Activated T-helper 1 cell treated with anti-CD3 and anti-CD28 coated beads, Interleukin-12 subunit alpha, Interleukin-12 subunit beta, Interleukin-2, Interleukin-4 antibody, amounts not matched to agents 30 ng/mL and 10 ng/mL and 1 ng/mL, durations not matched to agents 14 hours and 24 hours and 36 hours (primary cell): ENCODE data around the gene CFAP70. TPM values are rescaled to one million over a fixed set of nuclear protein-coding genes. Genes with fewer than 3 reads are reported as not detected.
A peak's percentile ranks its signal among the peaks of the same experiment; 100 is the strongest.

Experiments
- DNase-seq: peaks from one replicate; pipeline ENCODE4 v3.0.0; 2021; ENCODE audit warnings: low spot score
- H3K27ac Mint-ChIP-seq: one replicate; pipeline ENCODE4 v1.8.0; 2021; ENCODE audit warnings: mild to moderate bottlenecking, mixed read lengths
- H3K27me3 Mint-ChIP-seq: one replicate; pipeline ENCODE4 v1.8.0; 2022; ENCODE audit warnings: mild to moderate bottlenecking, moderate library complexity, mixed read lengths; ENCODE audit not compliant: insufficient read depth
- H3K36me3 Mint-ChIP-seq: one replicate; pipeline ENCODE4 v1.8.0; 2021; ENCODE audit warnings: low read depth, mixed read lengths
- H3K4me1 Mint-ChIP-seq: one replicate; pipeline ENCODE4 v1.8.0; 2021; ENCODE audit warnings: low read depth, mixed read lengths
- H3K4me3 Mint-ChIP-seq: one replicate; pipeline ENCODE4 v1.8.0; 2021; ENCODE audit warnings: mild to moderate bottlenecking, moderate library complexity, mixed read lengths
- H3K9me3 Mint-ChIP-seq: one replicate; pipeline ENCODE4 v1.8.0; 2021; ENCODE audit warnings: mixed read lengths
- intact Hi-C: fragments of 100-400 bp; cut with micrococcal nuclease; formaldehyde crosslinking; loops from one replicate; pipeline ENCODE4 v1.15.1; 2024
- total RNA-seq: library from RNA; stranded (reverse); gene quantifications from 2 replicates; pipeline ENCODE4 v1.2.3, GENCODE V29; 2022

CFAP70 gene
- total RNA-seq, 1 donor from 2014 or later = 0.26 TPM

GRCh38 chr10:73376679-73377078 lies 18.0 kb upstream of the CFAP70 start:
- Mint-ChIP-seq H3K27ac (no peak overlapping the region), H3K4me1 (peaks cover 24% of the 10 kb centered on the region), H3K9me3 (no peaks in the 10 kb centered on the region), H3K36me3 (peaks cover 47% of the 10 kb centered on the region), H3K27me3 (no peaks in the 10 kb centered on the region), H3K4me3 (no peak overlapping the region)
- DNase-seq = no peak
- intact Hi-C loops = no loop called here

- H3K36me3 Mint-ChIP-seq = peaks cover 34% of the 10 kb centered on the region
- intact Hi-C loops = loop anchor here (1.0 kb wide), 1 partner anchor 10 kb away; the partner anchor contains the start of gene CFAP70
- DNase-seq = no peak
- H3K4me1 Mint-ChIP-seq = peaks cover 5% of the 10 kb centered on the region
- no peaks in the 10 kb centered on the region for H3K9me3 Mint-ChIP-seq
- no peak overlapping the region for H3K4me3 Mint-ChIP-seq
- H3K27ac Mint-ChIP-seq = peak overlapping the region; percentile 40
- H3K27me3 Mint-ChIP-seq = no peaks in the 10 kb centered on the region
Observed at GRCh38 chr10:73368238-73368637, 9.6 kb upstream of the CFAP70 start.

GRCh38 chr10:73366381-73367298 lies 8.0 kb upstream of the CFAP70 start:
- H3K27ac Mint-ChIP-seq = no peak overlapping the region
- H3K4me3 Mint-ChIP-seq = no peak overlapping the region
- DNase-seq = no peak
- no peaks in the 10 kb centered on the region for H3K27me3 Mint-ChIP-seq
- H3K9me3 Mint-ChIP-seq = no peaks in the 10 kb centered on the region
- peaks cover 43% of the 10 kb centered on the region for H3K36me3 Mint-ChIP-seq
- intact Hi-C loops = no loop called here
- peaks cover 5% of the 10 kb centered on the region for H3K4me1 Mint-ChIP-seq

GRCh38 chr10:73364964-73365363 lies 6.3 kb upstream of the CFAP70 start:
- Mint-ChIP-seq H3K27ac (no peak overlapping the region), H3K9me3 (no peaks in the 10 kb centered on the region), H3K4me3 (no peak overlapping the region), H3K27me3 (no peaks in the 10 kb centered on the region), H3K36me3 (peaks cover 38% of the 10 kb centered on the region), H3K4me1 (peaks cover 8% of the 10 kb centered on the region)
- no peak for DNase-seq
- intact Hi-C loops = no loop called here

- no peak for DNase-seq
- Mint-ChIP-seq H3K4me1 (peaks cover 20% of the 10 kb centered on the region), H3K27ac (no peak overlapping the region), H3K27me3 (peaks cover 8% of the 10 kb centered on the region), H3K9me3 (no peaks in the 10 kb centered on the region), H3K36me3 (peaks cover 17% of the 10 kb centered on the region), H3K4me3 (no peak overlapping the region)
- intact Hi-C loops = loop anchor here (5.0 kb wide), 3 partner anchors 192 to 283 kb away; partner anchors contain the start of genes ECD, FAM149B1 and MYOZ1
Observed at GRCh38 chr10:73359492-73359891, 828 bp upstream of the CFAP70 start.

GRCh38 chr10:73357821-73358220 lies 843 bp downstream of the CFAP70 start:
- Mint-ChIP-seq H3K27ac (peak overlapping the region; percentile 86), H3K36me3 (peaks cover 16% of the 10 kb centered on the region), H3K9me3 (no peaks in the 10 kb centered on the region), H3K27me3 (peaks cover 8% of the 10 kb centered on the region), H3K4me3 (peak overlapping the region; percentile 93), H3K4me1 (peaks cover 20% of the 10 kb centered on the region)
- intact Hi-C loops = loop anchor here (1.0 to 5.0 kb wide), 7 partner anchors 10 to 284 kb away; partner anchors contain the start of genes ECD, FAM149B1, MRPS16 and MYOZ1
- no peak for DNase-seq

- Mint-ChIP-seq H3K4me1 (peaks cover 20% of the 10 kb centered on the region), H3K36me3 (peaks cover 9% of the 10 kb centered on the region), H3K27me3 (peaks cover 11% of the 10 kb centered on the region), H3K4me3 (peak overlapping the region; percentile 2), H3K27ac (no peak overlapping the region), H3K9me3 (no peaks in the 10 kb centered on the region)
- intact Hi-C loops = loop anchor here (5.0 kb wide), 3 partner anchors 190 to 285 kb away; partner anchors contain the start of genes ECD, FAM149B1 and MYOZ1
- no peak for DNase-seq
Observed at GRCh38 chr10:73357166-73357565, 1.5 kb downstream of the CFAP70 start.

GRCh38 chr10:73344269-73344668 lies 14.4 kb downstream of the CFAP70 start:
- Mint-ChIP-seq H3K27me3 (no peaks in the 10 kb centered on the region), H3K36me3 (no peaks in the 10 kb centered on the region), H3K27ac (no peak overlapping the region), H3K9me3 (no peaks in the 10 kb centered on the region), H3K4me3 (no peak overlapping the region), H3K4me1 (no peaks in the 10 kb centered on the region)
- DNase-seq = no peak
- intact Hi-C loops = no loop called here

- Mint-ChIP-seq H3K27ac (no peak overlapping the region), H3K4me3 (no peak overlapping the region), H3K4me1 (no peaks in the 10 kb centered on the region), H3K27me3 (no peaks in the 10 kb centered on the region), H3K36me3 (no peaks in the 10 kb centered on the region), H3K9me3 (no peaks in the 10 kb centered on the region)
- intact Hi-C loops = no loop called here
- DNase-seq = no peak
Observed at GRCh38 chr10:73340121-73340520, 18.5 kb downstream of the CFAP70 start.

- no peaks in the 10 kb centered on the region for H3K4me1 Mint-ChIP-seq
- no peaks in the 10 kb centered on the region for H3K9me3 Mint-ChIP-seq
- no peak for DNase-seq
- H3K27me3 Mint-ChIP-seq = peaks cover 2% of the 10 kb centered on the region
- H3K36me3 Mint-ChIP-seq = no peaks in the 10 kb centered on the region
- intact Hi-C loops = no loop called here
- H3K4me3 Mint-ChIP-seq = no peak overlapping the region
- H3K27ac Mint-ChIP-seq = no peak overlapping the region
Observed at GRCh38 chr10:73339436-73339835, 19.2 kb downstream of the CFAP70 start.

GRCh38 chr10:73338801-73339368 lies 19.8 kb downstream of the CFAP70 start:
- Mint-ChIP-seq H3K4me3 (no peak overlapping the region), H3K36me3 (no peaks in the 10 kb centered on the region), H3K4me1 (no peaks in the 10 kb centered on the region), H3K9me3 (no peaks in the 10 kb centered on the region), H3K27ac (no peak overlapping the region), H3K27me3 (peaks cover 2% of the 10 kb centered on the region)
- intact Hi-C loops = no loop called here
- DNase-seq = no peak

- no peaks in the 10 kb centered on the region for H3K9me3 Mint-ChIP-seq
- no peaks in the 10 kb centered on the region for H3K4me1 Mint-ChIP-seq
- H3K36me3 Mint-ChIP-seq = no peaks in the 10 kb centered on the region
- intact Hi-C loops = no loop called here
- H3K27ac Mint-ChIP-seq = no peak overlapping the region
- DNase-seq = no peak
- peaks cover 9% of the 10 kb centered on the region for H3K27me3 Mint-ChIP-seq
- H3K4me3 Mint-ChIP-seq = no peak overlapping the region
Observed at GRCh38 chr10:73333202-73333601, 25.5 kb downstream of the CFAP70 start.

GRCh38 chr10:73332379-73332778 lies 26.3 kb downstream of the CFAP70 start:
- Mint-ChIP-seq H3K27me3 (peaks cover 9% of the 10 kb centered on the region), H3K4me1 (no peaks in the 10 kb centered on the region), H3K36me3 (no peaks in the 10 kb centered on the region), H3K4me3 (no peak overlapping the region), H3K27ac (no peak overlapping the region), H3K9me3 (no peaks in the 10 kb centered on the region)
- intact Hi-C loops = no loop called here
- no peak for DNase-seq
